PC-9 (cell line): ENCODE results near the gene INPP5A.

ENCODE experiments used
- EZH2 ChIP-seq: fragments of 200-600 bp; sonication (generic); IDR thresholded peaks from 2 replicates; pipeline ENCODE4 v1.8.0; 2017; ENCODE audit warnings: antibody characterized with exemption, low read depth
- TF ChIP-seq, protein P1 (sequence below): fragments of 200-600 bp; sonication (generic); conservative IDR thresholded peaks from 2 replicates; pipeline ENCODE4 v1.6.1; 2017; ENCODE audit warnings: mixed run types, antibody characterized with exemption, mild to moderate bottlenecking, moderate library complexity

DNA sequence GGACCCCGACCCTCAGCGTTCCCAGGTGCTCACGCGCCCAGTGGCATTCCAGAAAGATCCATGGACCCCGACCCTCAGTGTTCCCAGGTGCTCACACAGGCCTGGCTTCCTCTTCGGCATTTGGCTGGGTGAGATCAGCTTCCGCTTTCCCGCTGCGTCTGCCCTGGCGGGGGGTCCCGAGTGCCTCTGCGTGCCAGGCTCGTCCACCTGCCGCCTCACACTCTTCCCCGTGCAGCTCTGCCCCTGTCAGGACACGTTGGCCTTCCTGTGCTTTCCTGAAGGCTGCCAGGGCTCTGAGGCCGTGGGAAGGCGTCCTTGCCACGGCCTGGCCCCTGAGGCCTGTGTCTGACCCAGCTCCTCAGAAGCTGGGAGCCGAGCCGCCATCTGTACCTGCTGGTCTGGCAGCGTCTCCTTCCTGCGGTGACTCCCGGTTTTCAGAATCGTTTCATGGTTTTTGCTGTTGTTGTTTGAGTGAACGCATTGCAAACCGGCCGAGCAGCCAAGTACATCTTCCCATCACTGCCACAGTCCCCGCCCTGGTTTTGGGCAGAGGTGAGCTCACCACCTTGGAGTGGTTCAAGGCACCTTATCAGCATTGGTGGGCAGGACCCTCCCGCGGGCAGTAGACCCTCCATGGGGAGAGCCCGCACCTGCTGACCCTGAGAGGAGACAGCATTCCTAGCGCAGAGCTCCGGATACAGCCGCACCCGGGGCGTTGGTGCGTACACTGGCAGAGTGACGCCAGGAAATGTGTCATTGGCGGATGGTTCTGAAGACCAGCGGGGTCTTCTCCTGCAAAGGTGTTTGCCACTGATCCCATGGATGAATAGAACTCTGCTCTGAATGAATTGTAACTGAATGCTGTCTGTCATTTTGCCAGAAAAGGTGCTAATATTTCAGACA, 231.0 kb downstream of the INPP5A start:
- TF ChIP-seq, protein P1, sequence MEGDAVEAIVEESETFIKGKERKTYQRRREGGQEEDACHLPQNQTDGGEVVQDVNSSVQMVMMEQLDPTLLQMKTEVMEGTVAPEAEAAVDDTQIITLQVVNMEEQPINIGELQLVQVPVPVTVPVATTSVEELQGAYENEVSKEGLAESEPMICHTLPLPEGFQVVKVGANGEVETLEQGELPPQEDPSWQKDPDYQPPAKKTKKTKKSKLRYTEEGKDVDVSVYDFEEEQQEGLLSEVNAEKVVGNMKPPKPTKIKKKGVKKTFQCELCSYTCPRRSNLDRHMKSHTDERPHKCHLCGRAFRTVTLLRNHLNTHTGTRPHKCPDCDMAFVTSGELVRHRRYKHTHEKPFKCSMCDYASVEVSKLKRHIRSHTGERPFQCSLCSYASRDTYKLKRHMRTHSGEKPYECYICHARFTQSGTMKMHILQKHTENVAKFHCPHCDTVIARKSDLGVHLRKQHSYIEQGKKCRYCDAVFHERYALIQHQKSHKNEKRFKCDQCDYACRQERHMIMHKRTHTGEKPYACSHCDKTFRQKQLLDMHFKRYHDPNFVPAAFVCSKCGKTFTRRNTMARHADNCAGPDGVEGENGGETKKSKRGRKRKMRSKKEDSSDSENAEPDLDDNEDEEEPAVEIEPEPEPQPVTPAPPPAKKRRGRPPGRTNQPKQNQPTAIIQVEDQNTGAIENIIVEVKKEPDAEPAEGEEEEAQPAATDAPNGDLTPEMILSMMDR, result no peak
- no peak for TF ChIP-seq EZH2
